ENCODE data around the gene KLHL7.

- TF ChIP-seq CTCF (IDR thresholded peaks at IDR 0.05; ENCODE audit: low read depth, low read length, missing input control): no peak
- TF ChIP-seq REST (IDR thresholded peaks at IDR 0.05): no peak
- TF ChIP-seq ZBTB33 (IDR thresholded peaks at IDR 0.05): no peak
- no peak for TF ChIP-seq ATF3 (IDR thresholded peaks at IDR 0.05)
- no peak for TF ChIP-seq RAD21 (IDR thresholded peaks at IDR 0.05)
Observed at GRCh38 chr7:23109470-23109869, 3.9 kb downstream of the KLHL7 start.
